Suprapubic skin (tissue), 3 donors: Measurements from ENCODE around the gene MLPH.

ENCODE experiments used
- POLR2AphosphoS5 ChIP-seq, 3 donors: sonication (generic); formaldehyde crosslinking; IDR thresholded peaks; one replicate each; pipeline ENCODE4 v1.6.1; 2017; ENCODE audit warnings: antibody characterized with exemption in 3 of 3
- TF ChIP-seq, protein P1 (sequence below), 2 donors: fragments of 200-600 bp in 1 of 2; fragments of 450-650 bp in 1 of 2; sonication (generic) in 1 of 2; IDR thresholded peaks; one replicate each; pipeline ENCODE4 v1.5.1; 2016 to 2019; ENCODE audit warnings: antibody characterized with exemption in 2 of 2, mild to moderate bottlenecking in 1 of 2, moderate library complexity in 1 of 2

DNA sequence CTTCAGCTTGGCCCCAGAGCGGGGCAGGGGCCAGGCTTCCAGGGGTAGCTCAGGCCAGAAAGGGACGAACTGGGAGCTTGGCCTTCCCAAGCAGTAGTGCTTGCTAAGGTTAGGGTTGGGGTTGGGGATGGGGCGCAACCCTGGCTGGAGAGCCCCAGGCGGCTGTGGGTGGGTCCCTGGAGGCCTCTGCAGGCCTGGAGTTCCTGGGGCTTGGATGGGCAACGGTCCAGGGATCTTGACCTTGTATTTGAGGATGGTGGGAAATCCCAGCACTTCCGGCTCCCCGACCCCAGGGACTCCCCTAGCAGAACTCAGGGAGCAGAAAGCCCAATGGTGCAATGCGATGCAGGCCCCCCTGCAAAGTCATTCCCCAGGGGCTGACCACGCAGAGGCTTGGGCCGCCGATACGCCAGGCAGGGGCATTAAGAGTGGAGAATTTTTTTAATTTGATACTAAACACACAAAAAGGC, 12.6 kb upstream of the MLPH start:
- TF ChIP-seq POLR2AphosphoS5 (IDR thresholded peaks at IDR 0.05): no peak
- TF ChIP-seq, protein P1, sequence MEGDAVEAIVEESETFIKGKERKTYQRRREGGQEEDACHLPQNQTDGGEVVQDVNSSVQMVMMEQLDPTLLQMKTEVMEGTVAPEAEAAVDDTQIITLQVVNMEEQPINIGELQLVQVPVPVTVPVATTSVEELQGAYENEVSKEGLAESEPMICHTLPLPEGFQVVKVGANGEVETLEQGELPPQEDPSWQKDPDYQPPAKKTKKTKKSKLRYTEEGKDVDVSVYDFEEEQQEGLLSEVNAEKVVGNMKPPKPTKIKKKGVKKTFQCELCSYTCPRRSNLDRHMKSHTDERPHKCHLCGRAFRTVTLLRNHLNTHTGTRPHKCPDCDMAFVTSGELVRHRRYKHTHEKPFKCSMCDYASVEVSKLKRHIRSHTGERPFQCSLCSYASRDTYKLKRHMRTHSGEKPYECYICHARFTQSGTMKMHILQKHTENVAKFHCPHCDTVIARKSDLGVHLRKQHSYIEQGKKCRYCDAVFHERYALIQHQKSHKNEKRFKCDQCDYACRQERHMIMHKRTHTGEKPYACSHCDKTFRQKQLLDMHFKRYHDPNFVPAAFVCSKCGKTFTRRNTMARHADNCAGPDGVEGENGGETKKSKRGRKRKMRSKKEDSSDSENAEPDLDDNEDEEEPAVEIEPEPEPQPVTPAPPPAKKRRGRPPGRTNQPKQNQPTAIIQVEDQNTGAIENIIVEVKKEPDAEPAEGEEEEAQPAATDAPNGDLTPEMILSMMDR (IDR thresholded peaks at IDR 0.05): no peak
